Glutamatergic neuron (in vitro differentiated cells): ENCODE results near the gene COMMD7. TPM values are rescaled to one million over a fixed set of nuclear protein-coding genes. Genes with fewer than 3 reads are reported as not detected.
"Not testable (repeated sequence)": the region's sequence is repeated elsewhere in the genome, so short reads cannot be mapped to it uniquely, and the experiment has no call there.

Experiments used
- DNase-seq: peaks from one replicate; pipeline ENCODE4 v3.0.0; 2022
- H3K27ac Mint-ChIP-seq: one replicate; pipeline ENCODE4 v1.8.0; 2020; ENCODE audit warnings: mild to moderate bottlenecking, mixed read lengths, inconsistent platforms; ENCODE audit not compliant: unreplicated experiment
- H3K27me3 Mint-ChIP-seq: one replicate; pipeline ENCODE4 v1.8.0; 2020; ENCODE audit warnings: mild to moderate bottlenecking, moderate library complexity, mixed read lengths, inconsistent platforms; ENCODE audit not compliant: unreplicated experiment
- H3K36me3 Mint-ChIP-seq: one replicate; pipeline ENCODE4 v1.8.0; 2020; ENCODE audit warnings: mild to moderate bottlenecking, mixed read lengths, inconsistent platforms; ENCODE audit not compliant: unreplicated experiment
- H3K4me1 Mint-ChIP-seq: one replicate; pipeline ENCODE4 v1.8.0; 2020; ENCODE audit warnings: mild to moderate bottlenecking, low read depth, mixed read lengths, inconsistent platforms; ENCODE audit not compliant: unreplicated experiment
- H3K4me3 Mint-ChIP-seq: one replicate; pipeline ENCODE4 v1.8.0; 2020; ENCODE audit warnings: mild to moderate bottlenecking, mixed read lengths, inconsistent platforms; ENCODE audit not compliant: unreplicated experiment
- H3K9me3 Mint-ChIP-seq: one replicate; pipeline ENCODE4 v1.8.0; 2020; ENCODE audit warnings: mild to moderate bottlenecking, moderate library complexity, mixed read lengths, inconsistent platforms; ENCODE audit not compliant: unreplicated experiment
- total RNA-seq: library from RNA; stranded (reverse); fragmentation: NEBNext Ultra II Directional; extraction: Animal tissue kit (Norgen Biotek cat#: 25700); gene quantifications from one replicate; pipeline ENCODE4 v1.2.1, GENCODE V29; 2021; ENCODE audit not compliant: unreplicated experiment
- TF ChIP-seq, protein P1 (sequence below): fragments of 200-600 bp; sonication (generic); IDR thresholded peaks from one replicate; pipeline ENCODE4 v1.5.0; 2021; ENCODE audit not compliant: partially characterized antibody, unreplicated experiment

COMMD7 gene
- total RNA-seq, 1 donor from 2014 or later, result 71.5 TPM

DNA sequence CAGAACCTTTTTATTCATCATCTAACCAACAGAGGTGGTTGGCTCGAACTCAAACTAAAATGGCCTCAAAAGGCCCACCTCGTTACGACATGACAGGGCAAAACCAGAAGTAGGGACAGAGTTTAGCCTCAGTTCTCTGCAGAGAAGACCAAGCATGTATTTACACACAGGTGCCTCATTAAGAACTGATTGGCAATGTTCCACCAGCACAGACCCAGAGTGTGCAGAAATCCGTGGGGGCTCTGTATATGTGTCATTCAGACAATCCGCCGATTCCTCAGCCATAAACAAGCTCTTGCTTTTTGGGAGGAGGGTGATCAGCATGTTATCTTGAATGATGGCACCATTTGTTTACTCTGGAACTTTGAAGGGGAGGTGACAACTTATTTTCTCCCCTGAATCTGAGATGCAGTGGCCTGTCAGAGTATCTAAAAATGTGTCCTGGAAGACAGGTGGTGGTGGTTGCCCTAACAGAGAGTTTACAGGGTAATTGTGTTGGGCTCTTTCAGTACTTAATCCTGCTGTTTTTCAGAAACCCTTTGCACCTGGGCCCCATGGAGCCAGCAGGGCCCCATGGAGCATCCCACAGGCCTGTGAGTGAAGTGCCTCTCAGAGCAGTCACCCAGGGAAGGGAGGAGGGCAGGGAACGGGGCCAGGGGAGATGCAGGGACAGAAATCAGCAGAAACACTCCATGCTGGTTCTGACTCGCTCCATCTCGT, 40.4 kb downstream of the COMMD7 start:
- no peaks in the 10 kb centered on the region for H3K27me3 Mint-ChIP-seq
- H3K4me3 Mint-ChIP-seq, result no peak overlapping the region
- no peaks in the 10 kb centered on the region for H3K9me3 Mint-ChIP-seq
- no peak for DNase-seq
- TF ChIP-seq, protein P1, sequence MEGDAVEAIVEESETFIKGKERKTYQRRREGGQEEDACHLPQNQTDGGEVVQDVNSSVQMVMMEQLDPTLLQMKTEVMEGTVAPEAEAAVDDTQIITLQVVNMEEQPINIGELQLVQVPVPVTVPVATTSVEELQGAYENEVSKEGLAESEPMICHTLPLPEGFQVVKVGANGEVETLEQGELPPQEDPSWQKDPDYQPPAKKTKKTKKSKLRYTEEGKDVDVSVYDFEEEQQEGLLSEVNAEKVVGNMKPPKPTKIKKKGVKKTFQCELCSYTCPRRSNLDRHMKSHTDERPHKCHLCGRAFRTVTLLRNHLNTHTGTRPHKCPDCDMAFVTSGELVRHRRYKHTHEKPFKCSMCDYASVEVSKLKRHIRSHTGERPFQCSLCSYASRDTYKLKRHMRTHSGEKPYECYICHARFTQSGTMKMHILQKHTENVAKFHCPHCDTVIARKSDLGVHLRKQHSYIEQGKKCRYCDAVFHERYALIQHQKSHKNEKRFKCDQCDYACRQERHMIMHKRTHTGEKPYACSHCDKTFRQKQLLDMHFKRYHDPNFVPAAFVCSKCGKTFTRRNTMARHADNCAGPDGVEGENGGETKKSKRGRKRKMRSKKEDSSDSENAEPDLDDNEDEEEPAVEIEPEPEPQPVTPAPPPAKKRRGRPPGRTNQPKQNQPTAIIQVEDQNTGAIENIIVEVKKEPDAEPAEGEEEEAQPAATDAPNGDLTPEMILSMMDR, result no peak
- H3K36me3 Mint-ChIP-seq, result no peaks in the 10 kb centered on the region
- H3K4me1 Mint-ChIP-seq, result no peaks in the 10 kb centered on the region
- no peak overlapping the region for H3K27ac Mint-ChIP-seq

DNA sequence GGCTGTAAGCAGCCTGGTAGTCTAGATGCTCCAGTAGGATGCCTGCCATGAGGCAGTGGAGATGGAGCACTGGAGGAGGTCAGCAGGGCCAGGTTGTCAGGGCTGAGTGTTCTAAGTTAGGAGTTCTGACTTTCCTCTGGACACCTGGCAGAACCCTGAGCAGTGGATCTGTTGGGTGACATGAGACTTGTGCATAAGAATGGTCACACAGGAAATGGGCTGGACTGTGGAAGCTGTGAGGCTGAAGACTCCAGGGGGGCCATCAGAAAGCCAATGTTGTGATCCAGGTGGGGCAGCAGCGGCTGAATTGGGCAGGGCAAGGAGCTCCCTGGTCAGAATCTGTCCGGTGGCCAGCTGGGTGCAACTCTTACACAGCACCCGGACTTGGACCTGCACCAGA, 45.7 kb downstream of the COMMD7 start:
- TF ChIP-seq, protein P1, result no peak
- DNase-seq, result no peak
- no peak overlapping the region for H3K4me3 Mint-ChIP-seq
- no peaks in the 10 kb centered on the region for H3K4me1 Mint-ChIP-seq
- peaks cover 8% of the 10 kb centered on the region for H3K9me3 Mint-ChIP-seq
- H3K27me3 Mint-ChIP-seq, result peaks cover 5% of the 10 kb centered on the region
- H3K27ac Mint-ChIP-seq, result no peak overlapping the region
- peaks cover 5% of the 10 kb centered on the region for H3K36me3 Mint-ChIP-seq

DNA sequence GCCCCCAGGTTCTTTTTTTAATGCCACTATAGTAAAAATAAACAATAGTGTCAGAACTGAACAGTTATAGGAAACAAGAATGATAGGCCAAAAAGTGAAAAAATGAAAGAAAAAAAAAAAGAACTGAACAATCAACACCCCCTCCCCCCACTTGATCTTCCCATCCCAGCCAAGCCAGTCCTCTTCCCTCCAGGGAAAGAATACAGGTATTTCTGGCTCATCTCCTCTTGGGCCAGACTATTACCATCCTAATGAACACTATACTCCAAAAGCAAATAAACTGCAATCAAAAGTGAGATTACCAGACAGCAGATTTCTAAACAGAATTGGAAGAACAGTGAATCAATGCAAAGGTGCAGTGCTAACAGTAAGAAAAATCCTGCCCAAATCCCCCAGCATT, 48.2 kb downstream of the COMMD7 start:
- peaks cover 5% of the 10 kb centered on the region for H3K36me3 Mint-ChIP-seq

DNA sequence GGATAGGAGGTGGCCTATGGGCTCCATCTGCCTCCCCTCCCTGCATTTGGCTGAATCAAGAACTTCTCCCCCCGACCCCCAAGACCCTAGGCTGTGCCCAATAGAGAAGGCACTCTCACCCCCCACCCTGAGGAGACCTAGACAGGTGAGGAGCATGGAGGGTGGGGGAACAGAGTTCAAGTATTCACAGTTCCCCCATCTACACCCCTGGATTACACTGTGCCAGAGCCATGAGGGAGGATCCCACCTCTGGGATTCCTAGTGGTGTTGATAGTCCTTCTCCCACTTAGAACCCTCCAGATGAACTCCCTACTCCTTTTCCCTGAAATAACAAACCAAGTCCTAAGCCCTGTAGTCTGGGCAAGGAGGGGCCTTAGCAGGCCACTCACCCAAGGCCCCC, 54.3 kb downstream of the COMMD7 start:
- DNase-seq, H3K4me1 Mint-ChIP-seq, H3K36me3 Mint-ChIP-seq, H3K27ac Mint-ChIP-seq, H3K4me3 Mint-ChIP-seq, H3K27me3 Mint-ChIP-seq: not testable (repeated sequence)
- peaks cover 10% of the 10 kb centered on the region for H3K9me3 Mint-ChIP-seq

More for the DNA sequence above, 48.2 kb downstream of the COMMD7 start:
- TF ChIP-seq, protein P1, result no peak
- Mint-ChIP-seq H3K9me3 (peaks cover 8% of the 10 kb centered on the region), H3K4me3 (no peak overlapping the region), H3K27me3 (peaks cover 5% of the 10 kb centered on the region), H3K27ac (no peak overlapping the region), H3K4me1 (no peaks in the 10 kb centered on the region)
- no peak for DNase-seq

DNA sequence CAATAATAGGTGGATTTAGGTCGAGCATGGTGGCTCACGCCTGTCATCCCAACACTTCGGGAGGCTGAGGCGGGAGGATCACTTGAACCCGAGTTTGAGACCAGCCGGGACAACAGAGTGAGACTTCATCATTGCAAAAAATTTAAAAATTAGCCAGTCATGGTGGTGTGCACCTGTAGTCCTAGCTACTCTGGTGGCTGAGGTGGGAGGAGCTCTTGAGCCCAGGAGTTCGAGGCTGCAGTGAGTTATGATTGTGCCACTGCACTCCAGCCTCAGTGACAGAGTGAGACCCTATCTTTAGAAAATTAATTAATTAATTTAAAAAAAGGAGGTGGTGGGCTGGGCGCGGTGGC, 56.1 kb downstream of the COMMD7 start:
- no peaks in the 10 kb centered on the region for H3K36me3 Mint-ChIP-seq
- H3K27ac Mint-ChIP-seq, result no peak overlapping the region
- no peak for DNase-seq
- TF ChIP-seq, protein P1, result no peak
- H3K9me3 Mint-ChIP-seq, result peaks cover 8% of the 10 kb centered on the region
- H3K27me3 Mint-ChIP-seq, result no peaks in the 10 kb centered on the region
- no peak overlapping the region for H3K4me3 Mint-ChIP-seq
- peaks cover 8% of the 10 kb centered on the region for H3K4me1 Mint-ChIP-seq
